Stimulated activated naive CD8-positive, alpha-beta T cell treated with anti-CD3 and anti-CD28 coated beads, Interleukin-15, Interleukin-2, amounts not matched to agents 100 U/mL and 50 U/mL, for 24 hours (primary cell): Measurements from ENCODE around the gene BHLHE41.

Experiments
- ATAC-seq: fragments of 150-1000 bp; cut with Tn5 transposase; one replicate; pipeline ENCODE4 v1.10.0; 2021
- DNase-seq: peaks from one replicate; pipeline ENCODE4 v3.0.0; 2021

BHLHE41 gene

GRCh38 chr12:26124446-26125399 is at the start of gene BHLHE41:
TSS of gene BHLHE41 (minus strand) at chr12:26125037. CDS start at chr12:26124779, 258 bp downstream.
- DNase-seq (peak; percentile 24), ATAC-seq (no peak)

- ATAC-seq (no peak), DNase-seq (no peak)
Measured at GRCh38 chr12:26172946-26173552, 48.2 kb upstream of the BHLHE41 start.

- no peak for DNase-seq
- ATAC-seq: no peak
Measured at GRCh38 chr12:26172539-26172938, 47.7 kb upstream of the BHLHE41 start.

- ATAC-seq: no peak
- DNase-seq: no peak
Measured at GRCh38 chr12:26172013-26172412, 47.2 kb upstream of the BHLHE41 start.

GRCh38 chr12:26164118-26164517 is 39.3 kb upstream of the BHLHE41 start:
- ATAC-seq: no peak
- DNase-seq: no peak

GRCh38 chr12:26162905-26163304 is 38.1 kb upstream of the BHLHE41 start:
- ATAC-seq (no peak), DNase-seq (no peak)

GRCh38 chr12:26162174-26162573 is 37.3 kb upstream of the BHLHE41 start:
- DNase-seq (no peak), ATAC-seq (no peak)

GRCh38 chr12:26158078-26158764 is 33.4 kb upstream of the BHLHE41 start:
- no peak for DNase-seq
- no peak for ATAC-seq

- ATAC-seq: no peak
- no peak for DNase-seq
Measured at GRCh38 chr12:26157001-26157400, 32.2 kb upstream of the BHLHE41 start.

GRCh38 chr12:26156201-26156871 is 31.5 kb upstream of the BHLHE41 start:
- DNase-seq (no peak), ATAC-seq (no peak)

GRCh38 chr12:26153421-26154154 is 28.8 kb upstream of the BHLHE41 start:
- DNase-seq: no peak
- ATAC-seq: no peak

GRCh38 chr12:26152507-26153102 is 27.8 kb upstream of the BHLHE41 start:
- ATAC-seq (no peak), DNase-seq (no peak)

- ATAC-seq: no peak
Measured at GRCh38 chr12:26150736-26151450, 26.1 kb upstream of the BHLHE41 start.

GRCh38 chr12:26149968-26150500 is 25.2 kb upstream of the BHLHE41 start:
- DNase-seq: no peak
- no peak for ATAC-seq

More at GRCh38 chr12:26150736-26151450, 26.1 kb upstream of the BHLHE41 start:
- DNase-seq: no peak

- DNase-seq (no peak), ATAC-seq (no peak)
Measured at GRCh38 chr12:26148291-26148690, 23.5 kb upstream of the BHLHE41 start.

- ATAC-seq (no peak), DNase-seq (no peak)
Measured at GRCh38 chr12:26143291-26143690, 18.5 kb upstream of the BHLHE41 start.

GRCh38 chr12:26138860-26139259 is 14.0 kb upstream of the BHLHE41 start:
- DNase-seq (no peak), ATAC-seq (no peak)

GRCh38 chr12:26136688-26137087 is 11.9 kb upstream of the BHLHE41 start:
- DNase-seq (no peak), ATAC-seq (no peak)

- DNase-seq (no peak), ATAC-seq (no peak)
Measured at GRCh38 chr12:26135571-26135970, 10.7 kb upstream of the BHLHE41 start.

- no peak for DNase-seq
- no peak for ATAC-seq
Measured at GRCh38 chr12:26135010-26135420, 10.2 kb upstream of the BHLHE41 start.
